H9 (cell line): ENCODE data around the gene GPHN. TPM values are rescaled to one million over a fixed set of nuclear protein-coding genes. Genes with fewer than 3 reads are reported as not detected.

Source experiments
- DNase-seq: peaks from one replicate; pipeline ENCODE4 v3.0.0-alpha.2; 2017
- H2AFZ ChIP-seq: one replicate; pipeline ENCODE4 v1.6.1; 2013; ENCODE audit warnings: mild to moderate bottlenecking, low read length, control low read depth, moderate library complexity
- H2AK5ac ChIP-seq: 2 replicates; pipeline ENCODE4 v1.6.1; 2013; ENCODE audit warnings: low read length, control low read depth, mixed read lengths; ENCODE audit not compliant: insufficient read length
- H2BK120ac ChIP-seq: one replicate; pipeline ENCODE4 v1.6.1; 2013; ENCODE audit warnings: low read depth, mild to moderate bottlenecking, low read length, control low read depth, inconsistent platforms; ENCODE audit not compliant: poor library complexity, severe bottlenecking
- H2BK12ac ChIP-seq: 2 replicates; pipeline ENCODE4 v1.6.1; 2013; ENCODE audit warnings: low read length, control low read depth, mixed read lengths, low read depth; ENCODE audit not compliant: insufficient read length
- H2BK15ac ChIP-seq: 2 replicates; pipeline ENCODE4 v1.6.1; 2013; ENCODE audit warnings: low read depth, low read length, control low read depth
- H2BK20ac ChIP-seq: one replicate; pipeline ENCODE4 v1.6.1; 2013; ENCODE audit warnings: low read depth, mild to moderate bottlenecking, low read length, control low read depth, inconsistent platforms; ENCODE audit not compliant: poor library complexity, severe bottlenecking
- H2BK5ac ChIP-seq: 2 replicates; pipeline ENCODE4 v1.6.1; 2013; ENCODE audit warnings: low read length, control low read depth, mixed read lengths; ENCODE audit not compliant: insufficient read length
- H3K14ac ChIP-seq: 2 replicates; pipeline ENCODE4 v1.6.1; 2013; ENCODE audit warnings: low read length, control low read depth; ENCODE audit not compliant: insufficient read depth
- H3K18ac ChIP-seq: 2 replicates; pipeline ENCODE4 v1.6.1; 2013; ENCODE audit warnings: low read depth, mild to moderate bottlenecking, mixed read lengths, low read length, control low read depth; ENCODE audit not compliant: insufficient read length
- H3K23ac ChIP-seq: 2 replicates; pipeline ENCODE4 v1.6.1; 2013; ENCODE audit warnings: low read length, control low read depth, mixed read lengths, low read depth; ENCODE audit not compliant: insufficient read length
- H3K23me2 ChIP-seq: 2 replicates; pipeline ENCODE4 v1.6.1; 2013; ENCODE audit warnings: low read depth, mild to moderate bottlenecking, mixed read lengths, low read length, control low read depth; ENCODE audit not compliant: insufficient read length, poor library complexity, severe bottlenecking
- H3K27ac ChIP-seq: 2 replicates; pipeline ENCODE4 v1.5.1; 2013; ENCODE audit warnings: low read length, control low read depth, mixed read lengths, low read depth; ENCODE audit not compliant: insufficient read length
- H3K27me3 ChIP-seq: 2 replicates; pipeline ENCODE4 v1.6.1; 2013; ENCODE audit warnings: low read length, control low read depth, inconsistent platforms; ENCODE audit not compliant: insufficient read depth
- H3K4ac ChIP-seq: 2 replicates; pipeline ENCODE4 v1.6.1; 2013; ENCODE audit warnings: low read depth, mild to moderate bottlenecking, control low read depth, inconsistent platforms, low read length, moderate library complexity
- H3K4me1 ChIP-seq: 2 replicates; pipeline ENCODE4 v1.6.1; 2013; ENCODE audit warnings: low read length, control low read depth, inconsistent platforms; ENCODE audit not compliant: insufficient read depth
- H3K4me2 ChIP-seq: 2 replicates; pipeline ENCODE4 v1.6.1; 2013; ENCODE audit warnings: low read length, control low read depth, mixed read lengths; ENCODE audit not compliant: insufficient read length, insufficient read depth
- H3K56ac ChIP-seq: 2 replicates; pipeline ENCODE4 v1.6.1; 2013; ENCODE audit warnings: low read depth, mild to moderate bottlenecking, mixed read lengths, low read length, control low read depth; ENCODE audit not compliant: insufficient read length
- H3K79me1 ChIP-seq: 2 replicates; pipeline ENCODE4 v1.6.1; 2013; ENCODE audit warnings: low read depth, mild to moderate bottlenecking, moderate library complexity, low read length, control low read depth, inconsistent platforms; ENCODE audit not compliant: insufficient read depth, poor library complexity, severe bottlenecking
- H3K79me2 ChIP-seq: 2 replicates; pipeline ENCODE4 v1.6.1; 2013; ENCODE audit warnings: low read length, control low read depth, inconsistent platforms; ENCODE audit not compliant: insufficient read depth
- H3K9ac ChIP-seq: 2 replicates; pipeline ENCODE4 v1.6.1; 2013; ENCODE audit warnings: low read length, control low read depth, mixed read lengths; ENCODE audit not compliant: insufficient read length; ENCODE audit errors: extremely low read depth
- H3K9me3 ChIP-seq: one replicate; pipeline ENCODE4 v1.6.1; 2013; ENCODE audit warnings: low read depth, low read length, inconsistent platforms; ENCODE audit not compliant: control insufficient read depth
- H3T11ph ChIP-seq: one replicate; pipeline ENCODE4 v1.6.1; 2013; ENCODE audit warnings: mild to moderate bottlenecking, low read length, control low read depth, inconsistent platforms
- H4K20me1 ChIP-seq: one replicate; pipeline ENCODE4 v1.6.1; 2013; ENCODE audit not compliant: control insufficient read depth, insufficient read length, insufficient read depth
- H4K5ac ChIP-seq: 2 replicates; pipeline ENCODE4 v1.6.1; 2013; ENCODE audit warnings: low read depth, mild to moderate bottlenecking, mixed read lengths, low read length, control low read depth; ENCODE audit not compliant: insufficient read length
- H4K8ac ChIP-seq: replicated peaks from 2 replicates; pipeline ENCODE4 v1.6.1; 2013; ENCODE audit warnings: low read length, control low read depth, mixed read lengths, low read depth; ENCODE audit not compliant: insufficient read length
- H4K91ac ChIP-seq: 2 replicates; pipeline ENCODE4 v1.6.1; 2013; ENCODE audit warnings: low read depth, mild to moderate bottlenecking, moderate library complexity, mixed read lengths, low read length, control low read depth; ENCODE audit not compliant: insufficient read length
- H3K27ac Mint-ChIP-seq, 3 experiments: 2 replicates in 2 of 3; 3 replicates in 1 of 3; pipeline ENCODE4 v1.8.0; 2020 to 2021; ENCODE audit warnings: mixed read lengths in 3 of 3, mild to moderate bottlenecking in 1 of 3, moderate library complexity in 1 of 3
- H3K27me3 Mint-ChIP-seq: 2 replicates; pipeline ENCODE4 v1.8.0; 2021; ENCODE audit warnings: low read depth, mild to moderate bottlenecking, moderate library complexity, mixed read lengths
- H3K36me3 Mint-ChIP-seq, 3 experiments: 2 replicates in 2 of 3; 3 replicates in 1 of 3; pipeline ENCODE4 v1.8.0; 2020 to 2021; ENCODE audit warnings: low read depth in 3 of 3, mixed read lengths in 3 of 3; ENCODE audit not compliant: insufficient read depth in 1 of 3
- H3K4me1 Mint-ChIP-seq, 2 experiments: 2 replicates each; pipeline ENCODE4 v1.8.0; 2020; ENCODE audit warnings: mixed read lengths in 2 of 2
- H3K4me3 Mint-ChIP-seq, 2 experiments: 2 replicates in 1 of 2; 3 replicates in 1 of 2; pipeline ENCODE4 v1.8.0; 2020 to 2021; ENCODE audit warnings: mild to moderate bottlenecking in 2 of 2, mixed read lengths in 2 of 2, moderate library complexity in 1 of 2
- H3K9me3 Mint-ChIP-seq, 2 experiments: 2 replicates in 1 of 2; 3 replicates in 1 of 2; pipeline ENCODE4 v1.8.0; 2020; ENCODE audit warnings: mild to moderate bottlenecking in 2 of 2, mixed read lengths in 2 of 2, moderate library complexity in 1 of 2
- WGBS: extraction: QIAGEN DNeasy Blood & Tissue Kit; methylation state at CpG from one replicate; pipeline ENCODE4 v1.1.7; 2013; ENCODE audit warnings: missing lambda C conversion rate, low lambda C conversion rate, mixed read lengths; ENCODE audit not compliant: insufficient read length; ENCODE audit errors: extremely low coverage; 5-methylcytosine and 5-hydroxymethylcytosine counted together
- total RNA-seq: library from RNA; stranded (reverse); gene quantifications from 2 replicates; pipeline ENCODE4 v1.2.1, GENCODE V29; 2021
- TF ChIP-seq, protein P1 (sequence below): fragments of 200-600 bp; sonication (generic); conservative IDR thresholded peaks from 3 replicates; pipeline ENCODE4 v1.8.0; 2021; ENCODE audit warnings: antibody characterized with exemption, mild to moderate bottlenecking

GPHN gene
- total RNA-seq, 1 experiment from 2014 or later = 16.1 TPM

- H3K27ac ChIP-seq = no peak overlapping the region
- H3K4me1 Mint-ChIP-seq = peaks cover 0 to under 1% of the 10 kb centered on the region in 2 experiments; a peak in 1 of 4 replicates
- H3K4ac ChIP-seq = no peak overlapping the region
- H2BK20ac ChIP-seq = no peak overlapping the region
- H3T11ph ChIP-seq = no peak overlapping the region
- H3K56ac ChIP-seq = no peak overlapping the region
- no peaks in the 10 kb centered on the region for H3K27me3 ChIP-seq
- no peak overlapping the region for H2BK5ac ChIP-seq
- H4K91ac ChIP-seq = no peak overlapping the region
- H3K23ac ChIP-seq = no peak overlapping the region
- H2BK120ac ChIP-seq = no peak overlapping the region
- H2BK15ac ChIP-seq = no peak overlapping the region
- no peak overlapping the region for H3K18ac ChIP-seq
- H3K9me3 ChIP-seq = no peaks in the 10 kb centered on the region
- H4K5ac ChIP-seq = no peak overlapping the region
- H3K4me2 ChIP-seq = no peak overlapping the region
- no peaks in the 10 kb centered on the region for H3K36me3 Mint-ChIP-seq
- no peaks in the 10 kb centered on the region for H3K9me3 Mint-ChIP-seq
- H2AK5ac ChIP-seq = no peak overlapping the region
- TF ChIP-seq, protein P1, sequence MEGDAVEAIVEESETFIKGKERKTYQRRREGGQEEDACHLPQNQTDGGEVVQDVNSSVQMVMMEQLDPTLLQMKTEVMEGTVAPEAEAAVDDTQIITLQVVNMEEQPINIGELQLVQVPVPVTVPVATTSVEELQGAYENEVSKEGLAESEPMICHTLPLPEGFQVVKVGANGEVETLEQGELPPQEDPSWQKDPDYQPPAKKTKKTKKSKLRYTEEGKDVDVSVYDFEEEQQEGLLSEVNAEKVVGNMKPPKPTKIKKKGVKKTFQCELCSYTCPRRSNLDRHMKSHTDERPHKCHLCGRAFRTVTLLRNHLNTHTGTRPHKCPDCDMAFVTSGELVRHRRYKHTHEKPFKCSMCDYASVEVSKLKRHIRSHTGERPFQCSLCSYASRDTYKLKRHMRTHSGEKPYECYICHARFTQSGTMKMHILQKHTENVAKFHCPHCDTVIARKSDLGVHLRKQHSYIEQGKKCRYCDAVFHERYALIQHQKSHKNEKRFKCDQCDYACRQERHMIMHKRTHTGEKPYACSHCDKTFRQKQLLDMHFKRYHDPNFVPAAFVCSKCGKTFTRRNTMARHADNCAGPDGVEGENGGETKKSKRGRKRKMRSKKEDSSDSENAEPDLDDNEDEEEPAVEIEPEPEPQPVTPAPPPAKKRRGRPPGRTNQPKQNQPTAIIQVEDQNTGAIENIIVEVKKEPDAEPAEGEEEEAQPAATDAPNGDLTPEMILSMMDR = no peak
- no peaks in the 10 kb centered on the region for H4K20me1 ChIP-seq
- DNase-seq = no peak
- no peaks in the 10 kb centered on the region for H3K79me2 ChIP-seq
- no peak overlapping the region for H3K9ac ChIP-seq
- no peaks in the 10 kb centered on the region for H3K23me2 ChIP-seq
- no peak overlapping the region for H3K4me3 Mint-ChIP-seq
- no peaks in the 10 kb centered on the region for H3K27me3 Mint-ChIP-seq
- no peak overlapping the region for H4K8ac ChIP-seq
- no peaks in the 10 kb centered on the region for H3K79me1 ChIP-seq
- no peak overlapping the region for H2BK12ac ChIP-seq
- no peak overlapping the region for H3K14ac ChIP-seq
- WGBS = no CpG with 5 or more reads among the region's 2 CpGs
- H3K27ac Mint-ChIP-seq = no peak overlapping the region
- no peaks in the 10 kb centered on the region for H3K4me1 ChIP-seq
- no peak overlapping the region for H2AFZ ChIP-seq
These were observed 130.7 kb downstream of the GPHN start for GRCh38 chr14:66638689-66639088.
